ENCODE results near the gene CPNE6. TPM values are rescaled to one million over a fixed set of nuclear protein-coding genes. Genes with fewer than 3 reads are reported as not detected.

Gene CPNE6
- total RNA-seq, 1 experiment from 2014 or later: not detected

- H3K14ac ChIP-seq (ENCODE audit: insufficient read depth, low read length): no peak overlapping the region
- no peak for DNase-seq
- H3K23ac ChIP-seq (ENCODE audit: insufficient read length, low read depth, low read length): no peak overlapping the region
- H3K9me3 ChIP-seq (ENCODE audit: control insufficient read depth, low read depth, low read length): no peaks in the 10 kb centered on the region
- H4K91ac ChIP-seq (ENCODE audit: insufficient read length, low read depth, low read length): no peak overlapping the region
- no CpG with 5 or more reads among the region's 3 CpGs for WGBS (ENCODE audit: extremely low coverage, insufficient read length, low lambda C conversion rate)
- H4K8ac ChIP-seq (replicated peaks; ENCODE audit: insufficient read length, low read depth, low read length): no peak overlapping the region
- H3K4me1 Mint-ChIP-seq: peaks cover 30 to 35% of the 10 kb centered on the region in 2 experiments
- H3K27me3 ChIP-seq (ENCODE audit: insufficient read depth, low read length): no peaks in the 10 kb centered on the region; the same call in 1 of the 2 replicates
- H3K27me3 Mint-ChIP-seq (ENCODE audit: low read depth): peaks cover 32% of the 10 kb centered on the region
- no peak overlapping the region for H2BK5ac ChIP-seq (ENCODE audit: insufficient read length, low read length)
- TF ChIP-seq CTCF (conservative IDR thresholded peaks at IDR 0.05): no peak
- H3K4me3 Mint-ChIP-seq: no peak overlapping the region
- H2AK5ac ChIP-seq (ENCODE audit: insufficient read length, low read length): no peak overlapping the region
- no peak overlapping the region for H3K9ac ChIP-seq (ENCODE audit: extremely low read depth, insufficient read length, low read length)
- no peaks in the 10 kb centered on the region for H3K79me2 ChIP-seq (ENCODE audit: insufficient read depth, low read length)
- no peaks in the 10 kb centered on the region for H3K9me3 Mint-ChIP-seq
- H4K20me1 ChIP-seq (ENCODE audit: control insufficient read depth, insufficient read depth, insufficient read length): no peaks in the 10 kb centered on the region
- H3T11ph ChIP-seq (ENCODE audit: low read length): no peak overlapping the region
- no peak overlapping the region for H3K18ac ChIP-seq (ENCODE audit: insufficient read length, low read depth, low read length)
- H3K36me3 Mint-ChIP-seq (ENCODE audit: insufficient read depth in 1 of 3, low read depth in 3 of 3): no peaks in the 10 kb centered on the region; a peak in 1 of 7 replicates
- no peaks in the 10 kb centered on the region for H3K79me1 ChIP-seq (ENCODE audit: insufficient read depth, low read depth, low read length, poor library complexity, severe bottlenecking)
- H3K4me2 ChIP-seq (ENCODE audit: insufficient read depth, insufficient read length, low read length): no peak overlapping the region
- no peak overlapping the region for H2BK12ac ChIP-seq (ENCODE audit: insufficient read length, low read depth, low read length)
- H2AFZ ChIP-seq (ENCODE audit: low read length): no peak overlapping the region
- no peak overlapping the region for H3K4ac ChIP-seq (ENCODE audit: low read depth, low read length)
- H3K27ac Mint-ChIP-seq: no peak overlapping the region
- H2BK120ac ChIP-seq (ENCODE audit: low read depth, low read length, poor library complexity, severe bottlenecking): no peak overlapping the region
- no peak overlapping the region for H2BK20ac ChIP-seq (ENCODE audit: low read depth, low read length, poor library complexity, severe bottlenecking)
- peaks cover 4% of the 10 kb centered on the region for H3K23me2 ChIP-seq (ENCODE audit: insufficient read length, low read depth, low read length, poor library complexity, severe bottlenecking)
- H3K27ac ChIP-seq (ENCODE audit: insufficient read length, low read depth, low read length): no peak overlapping the region
- no peak overlapping the region for H2BK15ac ChIP-seq (ENCODE audit: low read depth, low read length)
- H4K5ac ChIP-seq (ENCODE audit: insufficient read length, low read depth, low read length): no peak overlapping the region
- no peak overlapping the region for H3K56ac ChIP-seq (ENCODE audit: insufficient read length, low read depth, low read length)
- H3K4me1 ChIP-seq (ENCODE audit: insufficient read depth, low read length): peaks cover 5% of the 10 kb centered on the region; the same call in 1 of the 2 replicates
These were observed 12.1 kb downstream of the CPNE6 start for GRCh38 chr14:24083462-24083861.

All from H9 (cell line).